ENCODE measurements around the gene HPCAL4.

The HPCAL4 gene

GRCh38 chr1:39646232-39647081, 44.8 kb downstream of the HPCAL4 start:
- Mint-ChIP-seq H3K36me3 (ENCODE audit: low read depth) (no peaks in the 10 kb centered on the region), H3K9me3 (no peaks in the 10 kb centered on the region), H3K27me3 (ENCODE audit: low read depth) (peaks cover 7% of the 10 kb centered on the region), H3K4me3 (peak overlapping the region; percentile 27 to 50 (median 50)), H3K27ac (peak overlapping the region; percentile 91 to 97 (median 96)), H3K4me1 (peaks cover 83% of the 10 kb centered on the region)
- TF ChIP-seq CTCF (IDR thresholded peaks at IDR 0.05; ENCODE audit: unreplicated experiment in 3 of 3) = no peak

- Mint-ChIP-seq H3K27ac (peak overlapping the region; percentile 91 to 97 (median 96)), H3K36me3 (ENCODE audit: low read depth) (no peaks in the 10 kb centered on the region), H3K4me1 (peaks cover 86% of the 10 kb centered on the region), H3K27me3 (ENCODE audit: low read depth) (peaks cover 7% of the 10 kb centered on the region), H3K4me3 (peak overlapping the region in 2 of 3 experiments; percentile 28 to 31), H3K9me3 (no peaks in the 10 kb centered on the region)
- TF ChIP-seq CTCF (IDR thresholded peaks at IDR 0.05; ENCODE audit: unreplicated experiment in 3 of 3) = no peak
Observed at GRCh38 chr1:39645411-39646043, 45.7 kb downstream of the HPCAL4 start.

- no peak for TF ChIP-seq CTCF (IDR thresholded peaks at IDR 0.05; ENCODE audit: unreplicated experiment in 3 of 3)
- Mint-ChIP-seq H3K36me3 (ENCODE audit: low read depth) (no peaks in the 10 kb centered on the region), H3K4me3 (no peak overlapping the region), H3K27ac (peak overlapping the region in 2 of 3 experiments; percentile 20 to 70), H3K4me1 (peaks cover 79% of the 10 kb centered on the region), H3K27me3 (ENCODE audit: low read depth) (peaks cover 7% of the 10 kb centered on the region), H3K9me3 (no peaks in the 10 kb centered on the region)
Observed at GRCh38 chr1:39643705-39644104, 47.5 kb downstream of the HPCAL4 start.

GRCh38 chr1:39642796-39643195, 48.4 kb downstream of the HPCAL4 start:
- Mint-ChIP-seq H3K27ac (peak overlapping the region; percentile 20 to 52 (median 31)), H3K36me3 (ENCODE audit: low read depth) (no peaks in the 10 kb centered on the region), H3K4me3 (peak overlapping the region in 1 of 3 experiments; percentile 41), H3K4me1 (peaks cover 79% of the 10 kb centered on the region), H3K27me3 (ENCODE audit: low read depth) (peaks cover 7% of the 10 kb centered on the region), H3K9me3 (no peaks in the 10 kb centered on the region)
- TF ChIP-seq CTCF (IDR thresholded peaks at IDR 0.05; ENCODE audit: unreplicated experiment in 3 of 3) = no peak

GRCh38 chr1:39640861-39641260, 50.4 kb downstream of the HPCAL4 start:
- H3K27me3 Mint-ChIP-seq (ENCODE audit: low read depth) = peaks cover 7% of the 10 kb centered on the region
- peak overlapping the region; percentile 22 to 29 (median 23) for H3K27ac Mint-ChIP-seq
- H3K4me3 Mint-ChIP-seq = peak overlapping the region in 2 of 3 experiments; percentile 83 to 84
- no peaks in the 10 kb centered on the region for H3K9me3 Mint-ChIP-seq
- no peaks in the 10 kb centered on the region for H3K36me3 Mint-ChIP-seq (ENCODE audit: low read depth)
- peaks cover 79% of the 10 kb centered on the region for H3K4me1 Mint-ChIP-seq
- no peak for TF ChIP-seq CTCF (IDR thresholded peaks at IDR 0.05; ENCODE audit: unreplicated experiment in 3 of 3)
